ENCODE measurements around the gene SLC35D2.
"Not testable (repeated sequence)": the region's sequence is repeated elsewhere in the genome, so short reads cannot be mapped to it uniquely, and the experiment has no call there.

The SLC35D2 gene

GRCh38 chr9:96399325-96399633, 15.8 kb upstream of the SLC35D2 start:
- no peak for FAIRE-seq

- no peak for FAIRE-seq
These were observed 15.2 kb upstream of the SLC35D2 start for GRCh38 chr9:96398582-96399324.

GRCh38 chr9:96395964-96396363, 12.5 kb upstream of the SLC35D2 start:
- no peak for FAIRE-seq

- no peak for FAIRE-seq
These were observed 11.5 kb upstream of the SLC35D2 start for GRCh38 chr9:96394832-96395496.

GRCh38 chr9:96392263-96392662, 8.8 kb upstream of the SLC35D2 start:
- no peak for FAIRE-seq

- FAIRE-seq, result no peak
These were observed 7.7 kb upstream of the SLC35D2 start for GRCh38 chr9:96391021-96391765.

GRCh38 chr9:96388144-96388543, 4.6 kb upstream of the SLC35D2 start:
- no peak for FAIRE-seq

- FAIRE-seq, result peak; percentile 65
These were observed 2.6 kb upstream of the SLC35D2 start for GRCh38 chr9:96386157-96386556.

- no peak for FAIRE-seq
These were observed 709 bp downstream of the SLC35D2 start for GRCh38 chr9:96382839-96383164.

GRCh38 chr9:96382175-96382574, 1.3 kb downstream of the SLC35D2 start:
- FAIRE-seq, result no peak

- FAIRE-seq, result no peak
These were observed 1.8 kb downstream of the SLC35D2 start for GRCh38 chr9:96381696-96382095.

GRCh38 chr9:96381125-96381524, 2.4 kb downstream of the SLC35D2 start:
- FAIRE-seq, result no peak

- FAIRE-seq, result no peak
These were observed 4.0 kb downstream of the SLC35D2 start for GRCh38 chr9:96379461-96379860.

- FAIRE-seq, result no peak
These were observed 5.3 kb downstream of the SLC35D2 start for GRCh38 chr9:96378187-96378586.

GRCh38 chr9:96376891-96377874, 6.3 kb downstream of the SLC35D2 start:
- FAIRE-seq, result no peak

- FAIRE-seq, result not testable (repeated sequence)
These were observed 8.0 kb downstream of the SLC35D2 start for GRCh38 chr9:96375507-96375906.

- no peak for FAIRE-seq
These were observed 15.6 kb downstream of the SLC35D2 start for GRCh38 chr9:96367943-96368342.

- FAIRE-seq, result no peak
These were observed 20.1 kb downstream of the SLC35D2 start for GRCh38 chr9:96363175-96363967.

GRCh38 chr9:96362119-96362518, 21.4 kb downstream of the SLC35D2 start:
- not testable (repeated sequence) for FAIRE-seq

- no peak for FAIRE-seq
These were observed 21.8 kb downstream of the SLC35D2 start for GRCh38 chr9:96361668-96362067.

GRCh38 chr9:96360976-96361375, 22.5 kb downstream of the SLC35D2 start:
- no peak for FAIRE-seq

- FAIRE-seq, result not testable (repeated sequence)
These were observed 23.0 kb downstream of the SLC35D2 start for GRCh38 chr9:96360523-96360922.

Data from colon (tissue), 2 donors.